ENCODE results near the gene MBOAT2.

MBOAT2 gene

GRCh38 chr2:9018109-9018508, 14.6 kb upstream of the MBOAT2 start:
- DNase-seq (ENCODE audit: low read depth in 2 of 2, low spot score in 1 of 2): no peak

GRCh38 chr2:9017411-9017810, 13.9 kb upstream of the MBOAT2 start:
- no peak for DNase-seq (ENCODE audit: low read depth in 2 of 2, low spot score in 1 of 2)

GRCh38 chr2:9015998-9016397, 12.5 kb upstream of the MBOAT2 start:
- no peak for DNase-seq (ENCODE audit: low read depth in 2 of 2, low spot score in 1 of 2)

GRCh38 chr2:9013403-9013802, 9.9 kb upstream of the MBOAT2 start:
- no peak for DNase-seq (ENCODE audit: low read depth in 2 of 2, low spot score in 1 of 2)

- no peak for DNase-seq (ENCODE audit: low read depth in 2 of 2, low spot score in 1 of 2)
These were observed 7.4 kb upstream of the MBOAT2 start for GRCh38 chr2:9010866-9011265.

GRCh38 chr2:9008951-9009664, 5.6 kb upstream of the MBOAT2 start:
- no peak for DNase-seq (ENCODE audit: low read depth in 2 of 2, low spot score in 1 of 2)

- no peak for DNase-seq (ENCODE audit: low read depth in 2 of 2, low spot score in 1 of 2)
These were observed 2.9 kb upstream of the MBOAT2 start for GRCh38 chr2:9006368-9006767.

GRCh38 chr2:9004338-9005204, 1.1 kb upstream of the MBOAT2 start:
- DNase-seq (ENCODE audit: low read depth in 2 of 2, low spot score in 1 of 2): no peak

GRCh38 chr2:9003366-9003615, 193 bp downstream of the MBOAT2 start:
- no peak for DNase-seq (ENCODE audit: low read depth in 2 of 2, low spot score in 1 of 2)

GRCh38 chr2:9002637-9003365, 683 bp downstream of the MBOAT2 start:
- no peak for DNase-seq (ENCODE audit: low read depth in 2 of 2, low spot score in 1 of 2)

GRCh38 chr2:9002313-9002636, 1.2 kb downstream of the MBOAT2 start:
- DNase-seq (ENCODE audit: low read depth in 2 of 2, low spot score in 1 of 2): no peak

- DNase-seq (ENCODE audit: low read depth in 2 of 2, low spot score in 1 of 2): no peak
These were observed 1.7 kb downstream of the MBOAT2 start for GRCh38 chr2:9001778-9002177.

GRCh38 chr2:9001229-9001628, 2.3 kb downstream of the MBOAT2 start:
- DNase-seq (ENCODE audit: low read depth in 2 of 2, low spot score in 1 of 2): no peak

- DNase-seq (ENCODE audit: low read depth in 2 of 2, low spot score in 1 of 2): no peak
These were observed 3.0 kb downstream of the MBOAT2 start for GRCh38 chr2:9000442-9000841.

- no peak for DNase-seq (ENCODE audit: low read depth in 2 of 2, low spot score in 1 of 2)
These were observed 3.7 kb downstream of the MBOAT2 start for GRCh38 chr2:8999797-9000196.

GRCh38 chr2:8999102-8999446, 4.4 kb downstream of the MBOAT2 start:
- no peak for DNase-seq (ENCODE audit: low read depth in 2 of 2, low spot score in 1 of 2)

GRCh38 chr2:8998418-8999101, 4.9 kb downstream of the MBOAT2 start:
- no peak for DNase-seq (ENCODE audit: low read depth in 2 of 2, low spot score in 1 of 2)

GRCh38 chr2:8997631-8998030, 5.9 kb downstream of the MBOAT2 start:
- DNase-seq (ENCODE audit: low read depth in 2 of 2, low spot score in 1 of 2): no peak

- no peak for DNase-seq (ENCODE audit: low read depth in 2 of 2, low spot score in 1 of 2)
These were observed 6.4 kb downstream of the MBOAT2 start for GRCh38 chr2:8997108-8997507.

- no peak for DNase-seq (ENCODE audit: low read depth in 2 of 2, low spot score in 1 of 2)
These were observed 7.5 kb downstream of the MBOAT2 start for GRCh38 chr2:8996006-8996405.

- no peak for DNase-seq (ENCODE audit: low read depth in 2 of 2, low spot score in 1 of 2)
These were observed 9.1 kb downstream of the MBOAT2 start for GRCh38 chr2:8994386-8994785.

GRCh38 chr2:8993902-8994278, 9.6 kb downstream of the MBOAT2 start:
- DNase-seq (ENCODE audit: low read depth in 2 of 2, low spot score in 1 of 2): no peak

All from stimulated activated CD8-positive, alpha-beta memory T cell treated with anti-CD3 and anti-CD28 coated beads, Interleukin-4, amount 100 ng/mL, for 1 hour (primary cell).